Liver (tissue), 9 donors: ENCODE measurements around the gene LILRB2. TPM values are rescaled to one million over a fixed set of nuclear protein-coding genes. Genes with fewer than 3 reads are reported as not detected.

Experiments used
- DNase-seq: peaks from one replicate; pipeline ENCODE4 v3.0.0-alpha.2; 2017; ENCODE audit warnings: low spot score
- H3K27ac ChIP-seq, 2 donors: one replicate each; pipeline ENCODE4 v1.7.0; 2013; ENCODE audit warnings: inconsistent platforms in 2 of 2, low read length in 2 of 2, control low read depth in 1 of 2, low read depth in 1 of 2, mild to moderate bottlenecking in 1 of 2
- H3K27me3 ChIP-seq, 4 donors: one replicate each; pipeline versions ENCODE4 v1.6.1 to v1.7.0; 2013; ENCODE audit warnings: low read length in 3 of 4, inconsistent platforms in 1 of 4, mild to moderate bottlenecking in 1 of 4, moderate library complexity in 1 of 4; ENCODE audit not compliant: control insufficient read depth in 4 of 4, insufficient read depth in 4 of 4
- H3K36me3 ChIP-seq, 4 donors: one replicate each; pipeline versions ENCODE4 v1.6.1 to v1.7.0; 2013; ENCODE audit warnings: low read length in 3 of 4, mild to moderate bottlenecking in 3 of 4, low read depth in 1 of 4, moderate library complexity in 1 of 4; ENCODE audit not compliant: control insufficient read depth in 4 of 4, insufficient read depth in 3 of 4
- H3K4me1 ChIP-seq, 4 donors: one replicate each; pipeline versions ENCODE4 v1.6.1 to v1.7.0; 2013; ENCODE audit warnings: low read length in 3 of 4, mild to moderate bottlenecking in 3 of 4, moderate library complexity in 1 of 4; ENCODE audit not compliant: control insufficient read depth in 4 of 4, insufficient read depth in 4 of 4
- H3K4me3 ChIP-seq, 3 donors: one replicate each; pipeline versions ENCODE4 v1.6.1 to v1.7.0; 2013; ENCODE audit warnings: low read length in 3 of 3, control low read depth in 1 of 3, low read depth in 1 of 3, mild to moderate bottlenecking in 1 of 3
- H3K9ac ChIP-seq, 2 donors: one replicate each; pipeline ENCODE4 v1.7.0; 2013; ENCODE audit warnings: low read length in 2 of 2, mild to moderate bottlenecking in 2 of 2, moderate library complexity in 2 of 2, control low read depth in 1 of 2, low read depth in 1 of 2
- H3K9me3 ChIP-seq, 4 donors: one replicate each; pipeline versions ENCODE4 v1.6.1 to v1.7.0; 2013; ENCODE audit warnings: low read length in 3 of 4; ENCODE audit not compliant: control insufficient read depth in 4 of 4
- EGR1 ChIP-seq, 2 donors: IDR thresholded peaks; 2 replicates each; pipeline ENCODE4 v1.6.1; 2016 to 2018; ENCODE audit warnings: antibody characterized with exemption in 2 of 2, low read depth in 2 of 2
- FOXA1 ChIP-seq: IDR thresholded peaks from 2 replicates; pipeline ENCODE4 v1.6.1; 2016; ENCODE audit warnings: antibody characterized with exemption
- FOXA2 ChIP-seq: IDR thresholded peaks from 2 replicates; pipeline ENCODE4 v1.6.1; 2016; ENCODE audit warnings: antibody characterized with exemption
- GABPA ChIP-seq, 2 donors: IDR thresholded peaks in 1 of 2; conservative IDR thresholded peaks in 1 of 2; 2 replicates each; pipeline ENCODE4 v1.6.1; 2016; ENCODE audit warnings: antibody characterized with exemption in 2 of 2, mild to moderate bottlenecking in 1 of 2, moderate library complexity in 1 of 2
- HNF4A ChIP-seq, 2 donors: conservative IDR thresholded peaks; 2 replicates each; pipeline ENCODE4 v1.6.1; 2016; ENCODE audit warnings: antibody characterized with exemption in 2 of 2, mild to moderate bottlenecking in 2 of 2
- HNF4G ChIP-seq: IDR thresholded peaks from 2 replicates; pipeline ENCODE4 v1.6.1; 2016; ENCODE audit warnings: antibody characterized with exemption
- JUND ChIP-seq, 2 donors: IDR thresholded peaks; 2 replicates each; pipeline ENCODE4 v1.6.1; 2016; ENCODE audit warnings: antibody characterized with exemption in 2 of 2
- NR2F2 ChIP-seq: IDR thresholded peaks from 2 replicates; pipeline ENCODE4 v1.6.1; 2016; ENCODE audit warnings: antibody characterized with exemption
- RAD21 ChIP-seq, 2 donors: IDR thresholded peaks; 2 replicates each; pipeline ENCODE4 v1.6.1; 2016; ENCODE audit warnings: antibody characterized with exemption in 2 of 2, mild to moderate bottlenecking in 2 of 2
- RXRA ChIP-seq, 2 donors: IDR thresholded peaks; 2 replicates each; pipeline ENCODE4 v1.6.1; 2017 to 2018; ENCODE audit warnings: antibody characterized with exemption in 2 of 2, mild to moderate bottlenecking in 1 of 2
- SP1 ChIP-seq: IDR thresholded peaks from 2 replicates; pipeline ENCODE4 v1.6.1; 2018; ENCODE audit warnings: antibody characterized with exemption, mild to moderate bottlenecking
- TAF1 ChIP-seq: conservative IDR thresholded peaks from 2 replicates; pipeline ENCODE4 v1.6.1; 2016; ENCODE audit warnings: antibody characterized with exemption, mild to moderate bottlenecking
- YY1 ChIP-seq: IDR thresholded peaks from 2 replicates; pipeline ENCODE4 v1.6.1; 2016; ENCODE audit warnings: antibody characterized with exemption, mild to moderate bottlenecking
- WGBS: extraction: QIAGEN DNeasy Blood & Tissue Kit; methylation state at CpG from one replicate; pipeline ENCODE4 v1.1.7; 2013; 5-methylcytosine and 5-hydroxymethylcytosine counted together
- polyA plus RNA-seq, 2 donors: library from polyadenylated mRNA; stranded (reverse) in 1 of 2; unstranded in 1 of 2; fragments of 200-250 nt in 1 of 2; fragments of >200 nt in 1 of 2; fragmentation: Nextera tagmentation in 1 of 2; extraction: Ambion mirVana in 1 of 2; gene quantifications; one replicate each; pipeline versions ENCODE4 v1.2.1 to v1.2.3, GENCODE V29; 2013 to 2015
- total RNA-seq, 2 donors: library from RNA; depleted of rRNA; stranded (reverse); fragments of >200 nt; gene quantifications; one replicate each; pipeline ENCODE4 v1.2.3, GENCODE V29; 2014
- TF ChIP-seq, protein P1 (sequence below): IDR thresholded peaks from 2 replicates; pipeline ENCODE4 v1.6.1; 2016; ENCODE audit warnings: antibody characterized with exemption
- TF ChIP-seq, protein P2 (sequence below): IDR thresholded peaks from 2 replicates; pipeline ENCODE4 v1.6.1; 2016; ENCODE audit warnings: antibody characterized with exemption
- TF ChIP-seq, protein P3 (sequence below): IDR thresholded peaks from 2 replicates; pipeline ENCODE4 v1.6.1; 2016; ENCODE audit warnings: antibody characterized with exemption, mild to moderate bottlenecking
- TF ChIP-seq, protein P4 (sequence below): IDR thresholded peaks from 2 replicates; pipeline ENCODE4 v1.6.1; 2016; ENCODE audit warnings: antibody characterized with exemption
- TF ChIP-seq, protein P5 (sequence below): fragments of 150-350 bp; IDR thresholded peaks from 2 replicates; pipeline ENCODE4 v1.5.1; 2017; ENCODE audit warnings: improper control_type of control experiment, low read depth, low read length; ENCODE audit not compliant: missing input control
- donor health status: healthy.
- donor health status: healthy.
- donor health status: healthy.
- donor health status: healthy.
- donor health status: healthy.

LILRB2 gene
- total and polyA plus RNA-seq, 4 donors, result 2.2 to 6.1 (median 5.2) TPM

DNA sequence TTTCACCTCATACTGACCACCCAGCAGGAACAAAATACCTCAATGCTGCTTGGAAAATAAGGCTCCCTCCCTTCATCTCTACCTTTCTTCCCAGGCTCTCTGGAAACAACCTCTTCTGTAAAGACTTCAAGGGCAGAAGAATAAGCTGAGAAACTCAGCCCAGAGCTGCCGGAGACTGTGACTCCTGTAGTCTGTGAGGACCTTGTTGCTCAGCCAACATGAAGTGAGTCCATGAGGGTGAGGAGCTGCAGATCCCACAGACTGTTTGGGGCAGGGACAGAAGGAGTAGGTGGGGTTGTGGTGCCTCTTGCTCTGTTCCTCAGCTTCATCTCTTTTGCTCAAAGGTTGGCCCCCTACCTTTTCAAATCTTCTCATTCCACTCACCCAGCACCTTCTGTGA is 24.2 kb upstream of the LILRB2 start:
- no peaks in the 10 kb centered on the region for H3K4me1 ChIP-seq
- no peaks in the 10 kb centered on the region for H3K36me3 ChIP-seq
- no peak overlapping the region for H3K27ac ChIP-seq
- DNase-seq, result no peak
- H3K27me3 ChIP-seq, result peaks cover 0 to 8% (median 0%) of the 10 kb centered on the region in 4 donors
- no peak for TF ChIP-seq RXRA (IDR thresholded peaks at IDR 0.05)
- no peak for TF ChIP-seq HNF4A (conservative IDR thresholded peaks at IDR 0.05)
- TF ChIP-seq FOXA2, result no peak
- TF ChIP-seq, protein P1, sequence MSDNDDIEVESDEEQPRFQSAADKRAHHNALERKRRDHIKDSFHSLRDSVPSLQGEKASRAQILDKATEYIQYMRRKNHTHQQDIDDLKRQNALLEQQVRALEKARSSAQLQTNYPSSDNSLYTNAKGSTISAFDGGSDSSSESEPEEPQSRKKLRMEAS, result no peak
- TF ChIP-seq SP1, result no peak
- TF ChIP-seq JUND (IDR thresholded peaks at IDR 0.05), result no peak
- TF ChIP-seq FOXA1, result no peak
- TF ChIP-seq, protein P2, sequence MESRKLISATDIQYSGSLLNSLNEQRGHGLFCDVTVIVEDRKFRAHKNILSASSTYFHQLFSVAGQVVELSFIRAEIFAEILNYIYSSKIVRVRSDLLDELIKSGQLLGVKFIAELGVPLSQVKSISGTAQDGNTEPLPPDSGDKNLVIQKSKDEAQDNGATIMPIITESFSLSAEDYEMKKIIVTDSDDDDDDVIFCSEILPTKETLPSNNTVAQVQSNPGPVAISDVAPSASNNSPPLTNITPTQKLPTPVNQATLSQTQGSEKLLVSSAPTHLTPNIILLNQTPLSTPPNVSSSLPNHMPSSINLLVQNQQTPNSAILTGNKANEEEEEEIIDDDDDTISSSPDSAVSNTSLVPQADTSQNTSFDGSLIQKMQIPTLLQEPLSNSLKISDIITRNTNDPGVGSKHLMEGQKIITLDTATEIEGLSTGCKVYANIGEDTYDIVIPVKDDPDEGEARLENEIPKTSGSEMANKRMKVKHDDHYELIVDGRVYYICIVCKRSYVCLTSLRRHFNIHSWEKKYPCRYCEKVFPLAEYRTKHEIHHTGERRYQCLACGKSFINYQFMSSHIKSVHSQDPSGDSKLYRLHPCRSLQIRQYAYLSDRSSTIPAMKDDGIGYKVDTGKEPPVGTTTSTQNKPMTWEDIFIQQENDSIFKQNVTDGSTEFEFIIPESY, result no peak
- no peak for TF ChIP-seq EGR1 (IDR thresholded peaks at IDR 0.05; ENCODE audit: low read depth in 2 of 2)
- no peak for TF ChIP-seq TAF1
- TF ChIP-seq GABPA (IDR thresholded peaks at IDR 0.05 in 1 of 2, conservative IDR thresholded peaks at IDR 0.05 in 1 of 2), result no peak
- TF ChIP-seq, protein P3, sequence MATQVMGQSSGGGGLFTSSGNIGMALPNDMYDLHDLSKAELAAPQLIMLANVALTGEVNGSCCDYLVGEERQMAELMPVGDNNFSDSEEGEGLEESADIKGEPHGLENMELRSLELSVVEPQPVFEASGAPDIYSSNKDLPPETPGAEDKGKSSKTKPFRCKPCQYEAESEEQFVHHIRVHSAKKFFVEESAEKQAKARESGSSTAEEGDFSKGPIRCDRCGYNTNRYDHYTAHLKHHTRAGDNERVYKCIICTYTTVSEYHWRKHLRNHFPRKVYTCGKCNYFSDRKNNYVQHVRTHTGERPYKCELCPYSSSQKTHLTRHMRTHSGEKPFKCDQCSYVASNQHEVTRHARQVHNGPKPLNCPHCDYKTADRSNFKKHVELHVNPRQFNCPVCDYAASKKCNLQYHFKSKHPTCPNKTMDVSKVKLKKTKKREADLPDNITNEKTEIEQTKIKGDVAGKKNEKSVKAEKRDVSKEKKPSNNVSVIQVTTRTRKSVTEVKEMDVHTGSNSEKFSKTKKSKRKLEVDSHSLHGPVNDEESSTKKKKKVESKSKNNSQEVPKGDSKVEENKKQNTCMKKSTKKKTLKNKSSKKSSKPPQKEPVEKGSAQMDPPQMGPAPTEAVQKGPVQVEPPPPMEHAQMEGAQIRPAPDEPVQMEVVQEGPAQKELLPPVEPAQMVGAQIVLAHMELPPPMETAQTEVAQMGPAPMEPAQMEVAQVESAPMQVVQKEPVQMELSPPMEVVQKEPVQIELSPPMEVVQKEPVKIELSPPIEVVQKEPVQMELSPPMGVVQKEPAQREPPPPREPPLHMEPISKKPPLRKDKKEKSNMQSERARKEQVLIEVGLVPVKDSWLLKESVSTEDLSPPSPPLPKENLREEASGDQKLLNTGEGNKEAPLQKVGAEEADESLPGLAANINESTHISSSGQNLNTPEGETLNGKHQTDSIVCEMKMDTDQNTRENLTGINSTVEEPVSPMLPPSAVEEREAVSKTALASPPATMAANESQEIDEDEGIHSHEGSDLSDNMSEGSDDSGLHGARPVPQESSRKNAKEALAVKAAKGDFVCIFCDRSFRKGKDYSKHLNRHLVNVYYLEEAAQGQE, result no peak
- TF ChIP-seq NR2F2, result no peak
- no peak for TF ChIP-seq RAD21 (IDR thresholded peaks at IDR 0.05)
- TF ChIP-seq YY1, result no peak
- TF ChIP-seq, protein P4, sequence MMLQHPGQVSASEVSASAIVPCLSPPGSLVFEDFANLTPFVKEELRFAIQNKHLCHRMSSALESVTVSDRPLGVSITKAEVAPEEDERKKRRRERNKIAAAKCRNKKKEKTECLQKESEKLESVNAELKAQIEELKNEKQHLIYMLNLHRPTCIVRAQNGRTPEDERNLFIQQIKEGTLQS, result no peak
- no peak for TF ChIP-seq HNF4G
- TF ChIP-seq, protein P5, sequence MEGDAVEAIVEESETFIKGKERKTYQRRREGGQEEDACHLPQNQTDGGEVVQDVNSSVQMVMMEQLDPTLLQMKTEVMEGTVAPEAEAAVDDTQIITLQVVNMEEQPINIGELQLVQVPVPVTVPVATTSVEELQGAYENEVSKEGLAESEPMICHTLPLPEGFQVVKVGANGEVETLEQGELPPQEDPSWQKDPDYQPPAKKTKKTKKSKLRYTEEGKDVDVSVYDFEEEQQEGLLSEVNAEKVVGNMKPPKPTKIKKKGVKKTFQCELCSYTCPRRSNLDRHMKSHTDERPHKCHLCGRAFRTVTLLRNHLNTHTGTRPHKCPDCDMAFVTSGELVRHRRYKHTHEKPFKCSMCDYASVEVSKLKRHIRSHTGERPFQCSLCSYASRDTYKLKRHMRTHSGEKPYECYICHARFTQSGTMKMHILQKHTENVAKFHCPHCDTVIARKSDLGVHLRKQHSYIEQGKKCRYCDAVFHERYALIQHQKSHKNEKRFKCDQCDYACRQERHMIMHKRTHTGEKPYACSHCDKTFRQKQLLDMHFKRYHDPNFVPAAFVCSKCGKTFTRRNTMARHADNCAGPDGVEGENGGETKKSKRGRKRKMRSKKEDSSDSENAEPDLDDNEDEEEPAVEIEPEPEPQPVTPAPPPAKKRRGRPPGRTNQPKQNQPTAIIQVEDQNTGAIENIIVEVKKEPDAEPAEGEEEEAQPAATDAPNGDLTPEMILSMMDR, result no peak
- no peak overlapping the region for H3K4me3 ChIP-seq
- H3K9me3 ChIP-seq, result peaks cover 0 to 2% (median 0%) of the 10 kb centered on the region in 4 donors
- WGBS, result 75% methylated on average over 1 of the region's 1 CpG
- H3K9ac ChIP-seq, result no peak overlapping the region
